ENCODE measurements around the gene IGF2R. TPM values are rescaled to one million over a fixed set of nuclear protein-coding genes. Genes with fewer than 3 reads are reported as not detected.

Gene IGF2R
- total RNA-seq, 1 donor from 2014 or later = 247 TPM

GRCh38 chr6:160104821-160105517, 136.1 kb downstream of the IGF2R start:
- Mint-ChIP-seq H3K27me3 (ENCODE audit: low read depth) (no peaks in the 10 kb centered on the region), H3K36me3 (ENCODE audit: low read depth) (peaks cover 34% of the 10 kb centered on the region), H3K4me3 (ENCODE audit: unreplicated experiment) (no peak overlapping the region), H3K27ac (ENCODE audit: unreplicated experiment) (no peak overlapping the region), H3K4me1 (ENCODE audit: low read depth) (peaks cover 20% of the 10 kb centered on the region), H3K9me3 (ENCODE audit: low read depth) (no peaks in the 10 kb centered on the region)
- DNase-seq (ENCODE audit: low spot score) = no peak
- TF ChIP-seq, protein P1, sequence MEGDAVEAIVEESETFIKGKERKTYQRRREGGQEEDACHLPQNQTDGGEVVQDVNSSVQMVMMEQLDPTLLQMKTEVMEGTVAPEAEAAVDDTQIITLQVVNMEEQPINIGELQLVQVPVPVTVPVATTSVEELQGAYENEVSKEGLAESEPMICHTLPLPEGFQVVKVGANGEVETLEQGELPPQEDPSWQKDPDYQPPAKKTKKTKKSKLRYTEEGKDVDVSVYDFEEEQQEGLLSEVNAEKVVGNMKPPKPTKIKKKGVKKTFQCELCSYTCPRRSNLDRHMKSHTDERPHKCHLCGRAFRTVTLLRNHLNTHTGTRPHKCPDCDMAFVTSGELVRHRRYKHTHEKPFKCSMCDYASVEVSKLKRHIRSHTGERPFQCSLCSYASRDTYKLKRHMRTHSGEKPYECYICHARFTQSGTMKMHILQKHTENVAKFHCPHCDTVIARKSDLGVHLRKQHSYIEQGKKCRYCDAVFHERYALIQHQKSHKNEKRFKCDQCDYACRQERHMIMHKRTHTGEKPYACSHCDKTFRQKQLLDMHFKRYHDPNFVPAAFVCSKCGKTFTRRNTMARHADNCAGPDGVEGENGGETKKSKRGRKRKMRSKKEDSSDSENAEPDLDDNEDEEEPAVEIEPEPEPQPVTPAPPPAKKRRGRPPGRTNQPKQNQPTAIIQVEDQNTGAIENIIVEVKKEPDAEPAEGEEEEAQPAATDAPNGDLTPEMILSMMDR (IDR thresholded peaks at IDR 0.05) = peak; percentile 14

- H3K4me1 Mint-ChIP-seq (ENCODE audit: low read depth) = peaks cover 14% of the 10 kb centered on the region
- H3K36me3 Mint-ChIP-seq (ENCODE audit: low read depth) = peaks cover 32% of the 10 kb centered on the region
- H3K27ac Mint-ChIP-seq (ENCODE audit: unreplicated experiment) = no peak overlapping the region
- H3K4me3 Mint-ChIP-seq (ENCODE audit: unreplicated experiment) = no peak overlapping the region
- no peaks in the 10 kb centered on the region for H3K9me3 Mint-ChIP-seq (ENCODE audit: low read depth)
- no peak for DNase-seq (ENCODE audit: low spot score)
- H3K27me3 Mint-ChIP-seq (ENCODE audit: low read depth) = no peaks in the 10 kb centered on the region
- TF ChIP-seq, protein P1 (IDR thresholded peaks at IDR 0.05) = no peak
These were observed 137.1 kb downstream of the IGF2R start for GRCh38 chr6:160106010-160106409.

DNA sequence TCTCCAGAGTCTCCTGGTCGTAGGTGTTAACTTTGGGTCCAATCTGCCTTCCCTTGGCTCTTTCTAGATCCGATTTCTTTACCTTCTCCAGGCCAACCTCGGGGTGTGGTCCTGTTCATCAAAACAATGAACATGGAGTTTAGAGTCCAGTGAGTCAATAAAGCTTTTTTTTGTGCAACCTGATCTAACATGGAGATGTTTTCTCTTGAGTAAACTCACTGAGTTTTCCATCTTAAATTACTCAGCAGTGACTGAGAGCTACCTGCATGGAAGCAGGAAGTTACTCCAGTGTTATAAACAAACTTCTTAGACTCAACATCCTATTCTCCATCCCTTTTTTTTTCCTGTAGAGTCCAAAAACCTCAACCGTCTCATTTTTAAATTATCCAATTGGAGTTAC, 137.8 kb downstream of the IGF2R start:
- Mint-ChIP-seq H3K4me1 (ENCODE audit: low read depth) (peaks cover 12% of the 10 kb centered on the region), H3K4me3 (ENCODE audit: unreplicated experiment) (no peak overlapping the region), H3K27ac (ENCODE audit: unreplicated experiment) (no peak overlapping the region), H3K27me3 (ENCODE audit: low read depth) (no peaks in the 10 kb centered on the region), H3K9me3 (ENCODE audit: low read depth) (no peaks in the 10 kb centered on the region), H3K36me3 (ENCODE audit: low read depth) (peaks cover 31% of the 10 kb centered on the region)
- TF ChIP-seq, protein P1 (IDR thresholded peaks at IDR 0.05) = no peak
- no peak for DNase-seq (ENCODE audit: low spot score)

GRCh38 chr6:160108077-160108476, 139.2 kb downstream of the IGF2R start:
- Mint-ChIP-seq H3K27me3 (ENCODE audit: low read depth) (no peaks in the 10 kb centered on the region), H3K9me3 (ENCODE audit: low read depth) (no peaks in the 10 kb centered on the region), H3K27ac (ENCODE audit: unreplicated experiment) (peak overlapping the region; percentile 14), H3K36me3 (ENCODE audit: low read depth) (peaks cover 27% of the 10 kb centered on the region), H3K4me1 (ENCODE audit: low read depth) (peaks cover 11% of the 10 kb centered on the region), H3K4me3 (ENCODE audit: unreplicated experiment) (no peak overlapping the region)
- TF ChIP-seq, protein P1 (IDR thresholded peaks at IDR 0.05) = no peak
- no peak for DNase-seq (ENCODE audit: low spot score)

- TF ChIP-seq, protein P1 (IDR thresholded peaks at IDR 0.05) = no peak
- Mint-ChIP-seq H3K4me3 (ENCODE audit: unreplicated experiment) (no peak overlapping the region), H3K27ac (ENCODE audit: unreplicated experiment) (no peak overlapping the region), H3K27me3 (ENCODE audit: low read depth) (no peaks in the 10 kb centered on the region), H3K4me1 (ENCODE audit: low read depth) (no peaks in the 10 kb centered on the region), H3K36me3 (ENCODE audit: low read depth) (peaks cover 20% of the 10 kb centered on the region), H3K9me3 (ENCODE audit: low read depth) (no peaks in the 10 kb centered on the region)
- DNase-seq (ENCODE audit: low spot score) = no peak
These were observed 141.8 kb downstream of the IGF2R start for GRCh38 chr6:160110586-160111123.

Measured in chondrocyte (in vitro differentiated cells).